ENCODE measurements around the gene KLHL29. TPM values are rescaled to one million over a fixed set of nuclear protein-coding genes. Genes with fewer than 3 reads are reported as not detected.

Gene KLHL29
- total and polyA plus RNA-seq, 5 donors from 2014 or later = 0.09 to 1.3 (median 0.24) TPM

DNA sequence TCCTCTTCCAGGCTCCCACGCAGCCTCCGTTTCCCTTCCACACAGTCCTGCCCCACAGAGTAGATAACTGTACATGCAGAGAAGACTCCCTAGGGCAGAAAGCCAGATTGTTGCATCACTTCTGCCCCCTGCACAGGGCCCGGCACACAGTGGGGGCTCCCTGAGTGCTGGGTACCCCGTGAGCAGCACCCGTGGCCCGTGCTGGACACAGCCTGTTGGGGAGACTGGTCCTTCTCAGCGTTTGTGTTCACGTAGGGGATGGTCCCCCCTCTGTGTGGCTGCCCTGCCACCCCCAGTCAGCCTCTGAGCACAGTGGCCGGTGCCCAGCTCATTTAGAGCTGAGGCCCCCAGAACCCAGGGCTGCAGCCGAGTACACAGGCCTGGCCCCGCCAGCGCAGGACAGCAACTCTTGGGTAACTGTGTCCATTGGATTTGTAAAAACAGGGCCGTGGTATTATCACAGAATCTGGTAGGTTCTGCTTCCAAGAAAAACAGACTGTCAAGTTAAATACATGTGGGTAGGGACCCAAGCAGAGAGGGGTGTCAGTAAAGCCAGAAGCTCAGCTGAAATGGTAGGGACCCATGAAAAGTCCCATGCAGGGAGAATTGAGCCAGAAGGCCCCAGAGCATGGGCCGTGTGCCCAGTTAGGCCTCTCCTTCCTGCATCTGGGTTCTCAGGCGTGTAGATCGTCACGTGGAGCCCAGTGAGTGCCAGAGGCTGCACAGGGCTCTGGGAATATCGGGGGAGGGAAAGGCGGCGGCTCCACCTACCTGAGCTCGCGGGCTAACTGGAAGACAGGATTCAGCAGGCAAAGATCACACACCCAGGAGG lies 284.6 kb downstream of the KLHL29 start:
- ATAC-seq (ENCODE audit: low read depth in 2 of 2) = no peak
- Mint-ChIP-seq H3K4me1 (peaks cover 0 to 3% (median 0%) of the 10 kb centered on the region in 4 donors), H3K36me3 (peaks cover 4% of the 10 kb centered on the region), H3K27me3 (no peaks in the 10 kb centered on the region), H3K4me3 (no peak overlapping the region), H3K27ac (peak overlapping the region in 1 of 3 donors; percentile 34), H3K9me3 (peaks cover 0 to 3% (median 0%) of the 10 kb centered on the region in 7 donors)
- Histone ChIP-seq H3K27ac (ENCODE audit: insufficient read depth, low read length, poor library complexity, severe bottlenecking) (no peak overlapping the region), H3K4me3 (ENCODE audit: low read depth, low read length) (no peak overlapping the region), H3K27me3 (ENCODE audit: control insufficient read depth, insufficient read depth, low read length) (no peaks in the 10 kb centered on the region), H3K9me3 (ENCODE audit: control insufficient read depth in 2 of 2, low read length in 2 of 2) (no peaks in the 10 kb centered on the region), H3K36me3 (ENCODE audit: control insufficient read depth, insufficient read depth, low read length) (no peaks in the 10 kb centered on the region), H3K4me1 (ENCODE audit: control insufficient read depth, insufficient read depth, low read length, poor library complexity, severe bottlenecking) (no peaks in the 10 kb centered on the region)
- DNase-seq = no peak

DNA sequence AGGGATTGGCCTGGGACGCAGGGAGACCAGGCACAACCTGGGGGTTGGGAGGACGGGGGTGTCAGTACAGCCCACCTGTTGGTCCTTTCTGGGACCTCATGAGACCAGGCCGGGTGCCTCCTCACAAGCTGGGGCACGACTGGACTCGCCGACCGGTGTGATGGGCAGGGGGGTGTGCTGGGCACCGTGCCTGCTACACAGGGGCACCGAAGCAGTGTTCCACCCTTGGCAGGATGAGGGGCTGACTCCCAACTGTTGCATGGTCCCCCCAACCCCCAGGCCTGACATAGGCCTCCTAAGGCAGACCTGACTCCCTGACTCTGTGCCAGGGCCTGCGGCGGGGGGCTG lies 285.2 kb downstream of the KLHL29 start:
- no peak for ATAC-seq (ENCODE audit: low read depth in 2 of 2)
- Histone ChIP-seq H3K4me1 (ENCODE audit: control insufficient read depth, insufficient read depth, low read length, poor library complexity, severe bottlenecking) (no peaks in the 10 kb centered on the region), H3K9me3 (ENCODE audit: control insufficient read depth in 2 of 2, low read length in 2 of 2) (no peaks in the 10 kb centered on the region), H3K27ac (ENCODE audit: insufficient read depth, low read length, poor library complexity, severe bottlenecking) (no peak overlapping the region), H3K27me3 (ENCODE audit: control insufficient read depth, insufficient read depth, low read length) (no peaks in the 10 kb centered on the region), H3K4me3 (ENCODE audit: low read depth, low read length) (no peak overlapping the region), H3K36me3 (ENCODE audit: control insufficient read depth, insufficient read depth, low read length) (no peaks in the 10 kb centered on the region)
- no peak for DNase-seq
- Mint-ChIP-seq H3K4me1 (peaks cover 0 to 3% (median 0%) of the 10 kb centered on the region in 4 donors), H3K27me3 (no peaks in the 10 kb centered on the region), H3K9me3 (peaks cover 0 to 3% (median 0%) of the 10 kb centered on the region in 7 donors), H3K36me3 (peaks cover 4% of the 10 kb centered on the region), H3K4me3 (no peak overlapping the region), H3K27ac (no peak overlapping the region)

DNA sequence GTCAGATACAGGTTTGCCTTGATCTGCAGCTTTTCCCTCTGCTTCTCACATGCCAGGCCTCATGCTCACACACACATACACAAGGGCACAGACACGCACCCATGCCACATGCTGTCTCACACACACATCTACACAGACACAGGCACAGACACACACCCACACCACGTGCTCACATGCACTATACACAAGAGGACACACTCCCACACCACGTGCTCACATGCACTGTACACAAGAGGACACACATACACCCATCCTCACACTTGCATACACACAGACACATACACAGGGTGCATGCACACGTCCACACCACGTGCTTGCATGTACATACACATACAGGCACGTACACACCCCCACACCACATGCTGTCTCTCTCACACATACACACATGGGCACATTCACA lies 288.1 kb downstream of the KLHL29 start:
- H3K4me3 ChIP-seq (ENCODE audit: low read depth, low read length) = no peak overlapping the region
- Mint-ChIP-seq H3K27me3 (no peaks in the 10 kb centered on the region), H3K36me3 (peaks cover 2% of the 10 kb centered on the region), H3K4me1 (peaks cover 0 to 3% (median 0%) of the 10 kb centered on the region in 4 donors), H3K4me3 (no peak overlapping the region), H3K9me3 (peaks cover 0 to 8% (median 5%) of the 10 kb centered on the region in 7 donors), H3K27ac (no peak overlapping the region)
- no peaks in the 10 kb centered on the region for H3K4me1 ChIP-seq (ENCODE audit: control insufficient read depth, insufficient read depth, low read length, poor library complexity, severe bottlenecking)
- no peak for ATAC-seq (ENCODE audit: low read depth in 2 of 2)
- no peaks in the 10 kb centered on the region for H3K27me3 ChIP-seq (ENCODE audit: control insufficient read depth, insufficient read depth, low read length)
- no peaks in the 10 kb centered on the region for H3K9me3 ChIP-seq (ENCODE audit: control insufficient read depth in 2 of 2, low read length in 2 of 2)
- DNase-seq = no peak
- no peak overlapping the region for H3K27ac ChIP-seq (ENCODE audit: insufficient read depth, low read length, poor library complexity, severe bottlenecking)
- no peaks in the 10 kb centered on the region for H3K36me3 ChIP-seq (ENCODE audit: control insufficient read depth, insufficient read depth, low read length)

DNA sequence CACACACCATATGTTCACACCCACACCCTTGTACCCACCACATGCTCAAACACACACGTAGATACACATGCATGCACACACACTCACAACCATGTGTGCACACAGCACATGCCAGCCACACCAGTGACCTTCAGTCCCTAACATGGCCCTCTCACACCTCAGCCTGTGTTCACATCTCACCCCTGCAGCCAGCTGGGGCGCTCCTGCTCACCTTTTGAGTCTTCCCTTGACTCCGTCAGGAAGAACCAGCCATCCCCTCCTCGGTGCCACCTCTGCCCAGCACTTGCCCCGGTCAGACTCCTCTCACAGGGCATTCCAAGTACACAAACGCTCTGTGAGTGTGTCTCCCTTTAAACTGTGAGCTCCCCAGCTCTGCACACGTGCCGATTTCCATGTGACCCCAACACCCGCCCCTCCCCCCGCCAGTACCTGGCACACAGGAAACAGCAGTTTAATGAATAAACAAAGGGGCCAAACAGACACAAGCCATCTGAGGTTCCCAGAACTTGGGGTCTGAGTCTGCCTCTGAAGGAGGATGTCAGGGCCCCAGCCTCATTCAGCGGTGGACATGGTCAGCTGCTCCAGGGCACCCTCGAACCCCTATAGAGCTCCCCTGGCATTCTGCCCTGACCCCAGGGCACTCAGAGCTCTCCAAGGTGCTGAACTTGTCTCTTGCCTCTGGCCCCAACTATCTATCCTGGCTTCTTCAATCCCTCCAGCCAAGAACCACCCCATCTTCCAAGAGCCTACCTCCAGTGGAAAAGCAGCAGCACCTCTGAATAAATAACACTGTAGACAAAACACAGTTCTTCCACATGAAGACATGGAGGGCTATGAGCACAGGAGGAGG lies 289.1 kb downstream of the KLHL29 start:
- no peak overlapping the region for H3K27ac Mint-ChIP-seq
- Histone ChIP-seq H3K4me1 (ENCODE audit: control insufficient read depth, insufficient read depth, low read length, poor library complexity, severe bottlenecking) (no peaks in the 10 kb centered on the region), H3K9me3 (ENCODE audit: control insufficient read depth in 2 of 2, low read length in 2 of 2) (no peaks in the 10 kb centered on the region), H3K36me3 (ENCODE audit: control insufficient read depth, insufficient read depth, low read length) (no peaks in the 10 kb centered on the region), H3K27ac (ENCODE audit: insufficient read depth, low read length, poor library complexity, severe bottlenecking) (no peak overlapping the region), H3K4me3 (ENCODE audit: low read depth, low read length) (no peak overlapping the region), H3K27me3 (ENCODE audit: control insufficient read depth, insufficient read depth, low read length) (no peaks in the 10 kb centered on the region)
- ATAC-seq (ENCODE audit: low read depth in 2 of 2) (no peak), DNase-seq (peak in 1 of 3 donors; percentile 5)
- H3K36me3 Mint-ChIP-seq = no peaks in the 10 kb centered on the region
- peaks cover 0 to 12% (median 5%) of the 10 kb centered on the region in 7 donors for H3K9me3 Mint-ChIP-seq
- no peak overlapping the region for H3K4me3 Mint-ChIP-seq
- peaks cover 0 to 3% (median 0%) of the 10 kb centered on the region in 4 donors for H3K4me1 Mint-ChIP-seq
- no peaks in the 10 kb centered on the region for H3K27me3 Mint-ChIP-seq

DNA sequence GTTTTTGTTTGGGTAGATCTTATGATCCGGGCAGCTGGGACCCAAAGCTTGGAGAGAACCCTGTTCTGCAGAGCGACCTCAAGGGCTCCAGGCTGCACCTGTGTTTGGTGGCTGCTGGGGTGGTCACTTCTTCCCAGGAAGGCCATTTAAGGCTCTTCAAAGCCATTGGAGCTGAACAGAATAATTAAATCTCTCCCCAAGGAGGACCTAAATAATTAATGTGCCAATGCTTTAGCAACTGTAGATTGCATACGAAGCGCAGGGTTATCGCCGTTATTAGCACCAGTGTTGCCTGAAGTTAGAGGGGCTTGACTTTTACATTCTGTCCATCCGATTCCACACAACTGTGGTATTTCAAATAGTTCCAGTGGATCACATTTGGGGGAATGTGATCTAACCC lies 290.5 kb downstream of the KLHL29 start:
- no peak overlapping the region for H3K4me3 Mint-ChIP-seq
- Histone ChIP-seq H3K27ac (ENCODE audit: insufficient read depth, low read length, poor library complexity, severe bottlenecking) (no peak overlapping the region), H3K4me3 (ENCODE audit: low read depth, low read length) (no peak overlapping the region)

DNA sequence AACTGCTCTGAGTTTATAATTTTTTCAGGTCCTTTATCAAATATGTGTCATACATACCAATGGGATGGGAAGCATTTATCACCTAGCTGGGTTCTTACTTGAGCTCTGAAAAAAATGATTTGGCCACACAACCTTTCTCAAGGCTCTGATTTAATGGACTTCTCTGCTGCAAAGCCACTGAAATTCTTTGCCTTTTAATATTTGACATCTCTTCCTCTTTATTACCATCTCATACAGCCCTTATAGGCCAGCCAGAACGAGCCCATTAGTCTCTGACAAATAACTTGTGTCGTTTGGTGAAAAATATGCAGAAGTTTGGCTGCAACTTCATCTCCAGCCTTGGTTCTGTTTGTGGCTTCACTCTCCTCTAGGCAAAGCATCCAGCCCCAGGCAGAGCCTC lies 292.9 kb downstream of the KLHL29 start:
- H3K36me3 ChIP-seq (ENCODE audit: control insufficient read depth, insufficient read depth, low read length) = no peaks in the 10 kb centered on the region
- H3K9me3 Mint-ChIP-seq = peaks cover 0 to 12% (median 5%) of the 10 kb centered on the region in 7 donors
- no peak overlapping the region for H3K4me3 ChIP-seq (ENCODE audit: low read depth, low read length)
- H3K27me3 Mint-ChIP-seq = no peaks in the 10 kb centered on the region
- H3K27me3 ChIP-seq (ENCODE audit: control insufficient read depth, insufficient read depth, low read length) = no peaks in the 10 kb centered on the region
- no peaks in the 10 kb centered on the region for H3K36me3 Mint-ChIP-seq
- no peak overlapping the region for H3K4me3 Mint-ChIP-seq
- H3K9me3 ChIP-seq (ENCODE audit: control insufficient read depth in 2 of 2, low read length in 2 of 2) = no peaks in the 10 kb centered on the region
- H3K27ac Mint-ChIP-seq = peak overlapping the region in 1 of 3 donors; percentile 45
- H3K4me1 ChIP-seq (ENCODE audit: control insufficient read depth, insufficient read depth, low read length, poor library complexity, severe bottlenecking) = no peaks in the 10 kb centered on the region
- ATAC-seq (ENCODE audit: low read depth in 2 of 2) (no peak), DNase-seq (no peak)
- peaks cover 0 to 3% (median 0%) of the 10 kb centered on the region in 4 donors for H3K4me1 Mint-ChIP-seq
- no peak overlapping the region for H3K27ac ChIP-seq (ENCODE audit: insufficient read depth, low read length, poor library complexity, severe bottlenecking)

More for the DNA sequence above, 290.5 kb downstream of the KLHL29 start:
- no peaks in the 10 kb centered on the region for H3K27me3 Mint-ChIP-seq
- no peaks in the 10 kb centered on the region for H3K9me3 ChIP-seq (ENCODE audit: control insufficient read depth in 2 of 2, low read length in 2 of 2)
- no peak for DNase-seq
- peaks cover 0 to 12% (median 5%) of the 10 kb centered on the region in 7 donors for H3K9me3 Mint-ChIP-seq
- H3K4me1 Mint-ChIP-seq = peaks cover 0 to 3% (median 0%) of the 10 kb centered on the region in 4 donors
- ATAC-seq (ENCODE audit: low read depth in 2 of 2) = no peak
- H3K27ac Mint-ChIP-seq = no peak overlapping the region
- H3K36me3 Mint-ChIP-seq = no peaks in the 10 kb centered on the region
- H3K36me3 ChIP-seq (ENCODE audit: control insufficient read depth, insufficient read depth, low read length) = no peaks in the 10 kb centered on the region
- H3K27me3 ChIP-seq (ENCODE audit: control insufficient read depth, insufficient read depth, low read length) = no peaks in the 10 kb centered on the region
- no peaks in the 10 kb centered on the region for H3K4me1 ChIP-seq (ENCODE audit: control insufficient read depth, insufficient read depth, low read length, poor library complexity, severe bottlenecking)

DNA sequence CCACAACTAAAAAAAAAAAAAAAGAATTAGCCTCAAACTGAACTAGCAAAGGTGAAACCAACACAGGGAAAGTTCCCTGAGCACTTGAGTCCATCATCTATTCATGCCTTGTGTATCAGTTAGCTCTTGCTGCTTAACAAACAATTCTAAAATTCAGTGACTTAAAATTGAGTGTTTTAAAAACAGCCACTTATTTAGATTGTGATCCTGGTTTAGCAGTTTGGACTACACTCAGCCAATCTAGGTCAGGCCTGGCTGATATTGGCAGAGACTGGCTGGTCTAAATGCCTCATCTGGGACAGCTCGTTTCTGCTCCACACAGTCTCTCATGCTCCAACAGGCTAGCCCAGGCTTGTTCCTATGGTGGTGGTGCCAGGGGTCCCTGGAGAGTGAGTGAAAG lies 294.1 kb downstream of the KLHL29 start:
- no peaks in the 10 kb centered on the region for H3K36me3 ChIP-seq (ENCODE audit: control insufficient read depth, insufficient read depth, low read length)
- Mint-ChIP-seq H3K4me3 (no peak overlapping the region), H3K27me3 (no peaks in the 10 kb centered on the region), H3K36me3 (no peaks in the 10 kb centered on the region), H3K4me1 (peaks cover 0 to 4% (median 0%) of the 10 kb centered on the region in 4 donors), H3K9me3 (peaks cover 0 to 12% (median 5%) of the 10 kb centered on the region in 7 donors), H3K27ac (no peak overlapping the region)
- no peak overlapping the region for H3K27ac ChIP-seq (ENCODE audit: insufficient read depth, low read length, poor library complexity, severe bottlenecking)
- no peak for ATAC-seq (ENCODE audit: low read depth in 2 of 2)
- DNase-seq = no peak
- H3K4me1 ChIP-seq (ENCODE audit: control insufficient read depth, insufficient read depth, low read length, poor library complexity, severe bottlenecking) = no peaks in the 10 kb centered on the region
- H3K9me3 ChIP-seq (ENCODE audit: control insufficient read depth in 2 of 2, low read length in 2 of 2) = no peaks in the 10 kb centered on the region
- H3K27me3 ChIP-seq (ENCODE audit: control insufficient read depth, insufficient read depth, low read length) = no peaks in the 10 kb centered on the region
- no peak overlapping the region for H3K4me3 ChIP-seq (ENCODE audit: low read depth, low read length)
